ENCODE results near the gene SHANK1.

SHANK1 gene

GRCh38 chr19:50725911-50726230, 6.3 kb upstream of the SHANK1 start:
- no peak for DNase-seq

- DNase-seq, result no peak
Measured at GRCh38 chr19:50725218-50725910, 5.8 kb upstream of the SHANK1 start.

- peak; percentile 57 for DNase-seq
Measured at GRCh38 chr19:50724522-50725217, 5.1 kb upstream of the SHANK1 start.

- no peak for DNase-seq
Measured at GRCh38 chr19:50723735-50724521, 4.3 kb upstream of the SHANK1 start.

- DNase-seq, result no peak
Measured at GRCh38 chr19:50723069-50723468, 3.5 kb upstream of the SHANK1 start, which contains the start of gene CLEC11A. CLEC11A (plus strand) TSS chr19:50723364; CDS start chr19:50723526, 162 bp downstream.

- no peak for DNase-seq
Measured at GRCh38 chr19:50722201-50723013, 2.8 kb upstream of the SHANK1 start.

- no peak for DNase-seq
Measured at GRCh38 chr19:50721441-50722137, 2.0 kb upstream of the SHANK1 start.

- no peak for DNase-seq
Measured at GRCh38 chr19:50720921-50721381, 1.3 kb upstream of the SHANK1 start.

- DNase-seq, result no peak
Measured at GRCh38 chr19:50720181-50720920, 749 bp upstream of the SHANK1 start.

GRCh38 chr19:50719119-50719435, 525 bp downstream of the SHANK1 start:
- no peak for DNase-seq

- no peak for DNase-seq
Measured at GRCh38 chr19:50718255-50719118, 1.1 kb downstream of the SHANK1 start.

- DNase-seq, result no peak
Measured at GRCh38 chr19:50717891-50718254, 1.7 kb downstream of the SHANK1 start.

- DNase-seq, result no peak
Measured at GRCh38 chr19:50717026-50717723, 2.4 kb downstream of the SHANK1 start.

GRCh38 chr19:50716178-50717025, 3.2 kb downstream of the SHANK1 start:
- DNase-seq, result no peak

- DNase-seq, result no peak
Measured at GRCh38 chr19:50713556-50714236, 5.9 kb downstream of the SHANK1 start.

- DNase-seq, result no peak
Measured at GRCh38 chr19:50712833-50713232, 6.8 kb downstream of the SHANK1 start.

GRCh38 chr19:50711805-50712204, 7.8 kb downstream of the SHANK1 start:
- DNase-seq, result no peak

GRCh38 chr19:50711196-50711595, 8.4 kb downstream of the SHANK1 start:
- no peak for DNase-seq

All from NCI-H2081 treated with DMSO at 0.1 percent for 48 hours (cell line).